Rectal smooth muscle tissue (tissue), 1 donor: ENCODE results near the gene DCDC1.

Source experiments
- H3K27ac ChIP-seq: one replicate; pipeline ENCODE4 v1.7.0; 2013; ENCODE audit warnings: low read depth, low read length, inconsistent platforms
- H3K27me3 ChIP-seq: one replicate; pipeline ENCODE4 v1.7.0; 2013; ENCODE audit warnings: low read length; ENCODE audit not compliant: control insufficient read depth, insufficient read depth
- H3K36me3 ChIP-seq: one replicate; pipeline ENCODE4 v1.7.0; 2013; ENCODE audit warnings: low read length; ENCODE audit not compliant: control insufficient read depth, insufficient read depth
- H3K4me1 ChIP-seq: one replicate; pipeline ENCODE4 v1.7.0; 2013; ENCODE audit warnings: low read length; ENCODE audit not compliant: control insufficient read depth, insufficient read depth
- H3K4me3 ChIP-seq: one replicate; pipeline ENCODE4 v1.7.0; 2013; ENCODE audit warnings: low read length
- H3K9ac ChIP-seq: one replicate; pipeline ENCODE4 v1.7.0; 2013; ENCODE audit warnings: low read length

The DCDC1 gene, protein sequence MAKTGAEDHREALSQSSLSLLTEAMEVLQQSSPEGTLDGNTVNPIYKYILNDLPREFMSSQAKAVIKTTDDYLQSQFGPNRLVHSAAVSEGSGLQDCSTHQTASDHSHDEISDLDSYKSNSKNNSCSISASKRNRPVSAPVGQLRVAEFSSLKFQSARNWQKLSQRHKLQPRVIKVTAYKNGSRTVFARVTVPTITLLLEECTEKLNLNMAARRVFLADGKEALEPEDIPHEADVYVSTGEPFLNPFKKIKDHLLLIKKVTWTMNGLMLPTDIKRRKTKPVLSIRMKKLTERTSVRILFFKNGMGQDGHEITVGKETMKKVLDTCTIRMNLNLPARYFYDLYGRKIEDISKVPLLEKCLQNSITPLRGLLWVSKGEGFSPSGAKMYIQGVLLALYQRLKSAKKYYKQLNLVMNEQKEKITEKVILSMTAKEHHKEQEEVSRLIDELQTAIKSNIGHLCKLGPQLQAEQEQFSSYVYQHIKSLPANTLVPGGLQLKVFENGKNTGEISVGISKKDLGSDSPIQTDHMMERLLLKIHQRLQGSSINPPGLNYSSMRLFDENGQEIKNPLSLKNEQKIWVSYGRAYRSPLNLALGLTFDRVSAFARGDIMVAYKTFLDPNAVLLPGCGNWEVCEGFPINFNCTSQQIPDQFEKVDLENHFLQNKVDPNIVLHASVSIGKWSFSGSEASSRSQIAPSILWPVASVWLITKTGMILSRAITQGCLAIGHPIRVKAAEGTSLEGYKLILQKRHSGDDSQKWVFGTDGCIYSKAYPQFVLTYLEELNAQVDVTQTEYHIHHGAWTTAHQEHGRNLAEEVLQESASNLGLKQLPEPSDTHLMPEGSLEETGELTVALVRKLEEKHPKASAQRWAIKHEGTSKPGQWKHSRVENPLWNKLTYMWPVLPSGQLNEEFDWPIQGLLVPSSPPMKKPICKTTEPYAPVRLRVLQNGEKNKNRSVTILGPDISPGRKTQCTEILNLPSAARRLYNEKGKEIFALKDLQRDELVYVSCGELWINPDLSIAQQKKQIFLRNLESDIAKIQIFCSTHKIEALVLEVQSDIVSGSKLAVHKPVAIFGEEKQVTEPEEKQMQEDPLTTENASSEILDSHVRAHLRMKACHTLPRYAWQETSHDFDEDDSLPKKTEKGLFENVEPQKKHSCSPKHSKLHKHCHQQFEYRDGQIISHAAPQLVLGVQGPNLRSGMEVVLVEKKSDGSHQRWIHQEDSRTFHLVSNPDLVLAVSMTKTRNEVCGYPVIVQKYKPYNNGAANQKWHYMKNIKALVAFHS (N-terminal part only)

GRCh38 chr11:31369348-31370329 lies at the start of gene DCDC1, which contains the start of gene DNAJC24:
Gene DCDC1, minus strand, starts transcription at chr11:31369739. Its CDS starts 41,459 bp downstream, at chr11:31328280.
Gene DNAJC24, plus strand, starts transcription at chr11:31369860. Its CDS starts 889 bp downstream, at chr11:31370749.
- Histone ChIP-seq H3K4me3 (peak within 1 kb of the TSS; percentile 96), H3K36me3 (no peaks in the 10 kb centered on the region), H3K27ac (peak within 1 kb of the TSS; percentile 49), H3K4me1 (no peaks in the 10 kb centered on the region), H3K9ac (peak within 1 kb of the TSS; percentile 76), H3K27me3 (no peaks in the 10 kb centered on the region)

DNA sequence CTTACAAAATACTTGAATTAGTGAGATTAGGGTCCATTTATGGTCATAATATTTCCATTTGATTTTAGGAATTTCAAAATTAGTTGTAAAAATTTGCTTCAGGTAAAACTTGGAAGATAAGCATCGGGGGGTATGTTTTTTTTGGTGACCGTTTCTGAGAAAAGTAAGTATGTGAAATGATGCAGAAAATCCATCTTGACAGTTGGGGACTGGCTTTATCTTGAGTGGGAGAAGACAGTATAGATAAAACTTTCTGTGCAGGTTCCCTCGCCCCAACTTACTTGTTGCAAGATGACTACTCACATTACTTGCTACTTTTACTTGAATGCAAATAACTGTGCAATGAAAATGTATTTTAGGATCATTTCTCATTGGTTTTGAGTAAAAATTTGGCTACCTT lies 49.6 kb upstream of the DCDC1 start:
- Histone ChIP-seq H3K27me3 (no peaks in the 10 kb centered on the region), H3K4me3 (no peak overlapping the region), H3K4me1 (no peaks in the 10 kb centered on the region), H3K9ac (no peak overlapping the region), H3K36me3 (no peaks in the 10 kb centered on the region), H3K27ac (no peak overlapping the region)

DNA sequence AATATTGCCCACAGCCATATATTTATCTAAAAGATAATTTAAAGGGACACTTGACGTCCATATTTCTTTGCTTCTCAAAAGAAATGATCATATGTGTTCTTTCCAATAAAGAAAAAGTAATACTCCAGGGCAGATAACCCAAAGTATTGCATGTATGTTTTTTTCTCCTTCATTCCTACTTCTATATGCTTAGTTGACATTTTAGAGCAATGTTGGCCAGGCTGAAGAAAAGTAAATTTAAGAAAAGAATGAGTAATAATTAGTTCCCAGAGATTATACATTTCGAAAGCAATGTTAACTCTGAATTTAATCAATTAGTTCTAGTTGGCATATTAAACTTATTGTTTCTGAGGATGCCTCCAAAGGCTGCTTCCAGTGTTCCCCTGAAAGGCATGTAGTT lies 48.3 kb upstream of the DCDC1 start:
- no peak overlapping the region for H3K27ac ChIP-seq
- H3K27me3 ChIP-seq = no peaks in the 10 kb centered on the region
- H3K4me3 ChIP-seq = no peak overlapping the region
- H3K4me1 ChIP-seq = no peaks in the 10 kb centered on the region
- H3K36me3 ChIP-seq = no peaks in the 10 kb centered on the region
- no peak overlapping the region for H3K9ac ChIP-seq

DNA sequence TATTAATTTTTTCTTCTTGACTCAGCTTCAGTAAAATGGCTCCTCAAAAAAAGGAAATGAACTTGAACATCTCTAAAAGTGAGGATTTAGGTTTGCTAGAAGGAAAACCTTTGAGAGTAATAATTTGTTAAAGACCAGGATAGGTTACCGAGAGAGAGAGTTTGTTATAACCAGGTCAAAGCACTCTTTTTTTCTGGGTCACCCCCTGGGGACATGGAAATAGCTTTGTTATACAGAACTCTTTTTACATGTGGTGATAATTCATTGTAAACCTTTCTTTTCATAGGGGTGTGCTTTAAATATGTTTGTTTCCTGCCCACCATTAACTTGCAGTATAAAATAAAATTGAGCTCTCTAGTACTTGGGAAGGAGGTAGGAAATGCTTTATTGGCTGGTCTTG lies 47.8 kb upstream of the DCDC1 start:
- H3K9ac ChIP-seq = no peak overlapping the region
- no peak overlapping the region for H3K4me3 ChIP-seq
- no peaks in the 10 kb centered on the region for H3K36me3 ChIP-seq
- no peaks in the 10 kb centered on the region for H3K4me1 ChIP-seq
- H3K27ac ChIP-seq = no peak overlapping the region
- no peaks in the 10 kb centered on the region for H3K27me3 ChIP-seq

GRCh38 chr11:31415435-31415834 lies 45.9 kb upstream of the DCDC1 start:
- Histone ChIP-seq H3K4me1 (no peaks in the 10 kb centered on the region), H3K27me3 (no peaks in the 10 kb centered on the region), H3K4me3 (no peak overlapping the region), H3K9ac (no peak overlapping the region), H3K27ac (no peak overlapping the region), H3K36me3 (no peaks in the 10 kb centered on the region)

DNA sequence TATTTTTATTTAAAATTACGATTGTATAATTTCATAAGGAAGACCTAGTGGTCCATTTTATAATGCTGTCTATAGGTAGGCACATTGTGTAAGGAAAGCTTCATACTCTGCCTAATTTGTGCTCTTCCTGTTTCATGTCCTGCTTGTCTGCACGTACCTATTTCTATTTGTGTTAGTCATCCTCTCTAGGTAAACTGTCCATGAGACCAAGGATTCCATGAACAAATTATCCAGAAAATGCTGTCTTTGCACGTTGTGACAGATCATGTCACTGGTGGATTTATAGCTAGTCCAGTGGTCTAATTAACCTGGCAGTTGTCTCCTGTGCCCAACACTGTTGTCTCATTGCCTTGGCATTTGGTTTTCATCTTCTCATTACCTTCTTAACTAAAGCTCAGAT lies 44.8 kb upstream of the DCDC1 start:
- no peak overlapping the region for H3K27ac ChIP-seq
- no peaks in the 10 kb centered on the region for H3K4me1 ChIP-seq
- H3K36me3 ChIP-seq = no peaks in the 10 kb centered on the region
- no peak overlapping the region for H3K4me3 ChIP-seq
- H3K9ac ChIP-seq = no peak overlapping the region
- no peaks in the 10 kb centered on the region for H3K27me3 ChIP-seq

DNA sequence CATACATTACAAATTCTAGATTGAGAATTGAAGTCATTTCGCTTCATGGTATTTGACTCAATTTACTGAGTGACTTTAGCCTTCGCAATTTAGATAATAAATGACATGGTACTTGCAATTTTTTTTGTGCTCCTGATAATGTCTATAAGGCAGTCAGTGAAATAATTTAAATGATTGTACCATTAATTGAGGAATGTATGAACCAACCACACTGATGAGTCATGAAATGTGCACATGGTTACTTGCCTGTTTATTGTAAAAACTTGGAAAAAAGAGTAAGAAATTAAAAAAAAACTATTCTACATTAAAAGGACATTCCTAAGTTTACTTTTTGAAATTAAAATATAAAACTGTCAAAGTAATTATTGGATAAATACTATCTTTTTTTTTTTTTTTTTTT lies 43.4 kb upstream of the DCDC1 start:
- no peak overlapping the region for H3K27ac ChIP-seq
- no peaks in the 10 kb centered on the region for H3K4me1 ChIP-seq
- no peaks in the 10 kb centered on the region for H3K36me3 ChIP-seq
- no peaks in the 10 kb centered on the region for H3K27me3 ChIP-seq
- H3K9ac ChIP-seq = no peak overlapping the region
- no peak overlapping the region for H3K4me3 ChIP-seq

- H3K4me3 ChIP-seq = no peak overlapping the region
- no peak overlapping the region for H3K9ac ChIP-seq
- no peaks in the 10 kb centered on the region for H3K27me3 ChIP-seq
- H3K4me1 ChIP-seq = no peaks in the 10 kb centered on the region
- no peak overlapping the region for H3K27ac ChIP-seq
- H3K36me3 ChIP-seq = no peaks in the 10 kb centered on the region
Measured at GRCh38 chr11:31408201-31408600, 38.7 kb upstream of the DCDC1 start.

GRCh38 chr11:31404614-31405013 lies 35.1 kb upstream of the DCDC1 start:
- no peak overlapping the region for H3K9ac ChIP-seq
- H3K27ac ChIP-seq = no peak overlapping the region
- no peaks in the 10 kb centered on the region for H3K27me3 ChIP-seq
- no peaks in the 10 kb centered on the region for H3K36me3 ChIP-seq
- no peak overlapping the region for H3K4me3 ChIP-seq
- no peaks in the 10 kb centered on the region for H3K4me1 ChIP-seq

DNA sequence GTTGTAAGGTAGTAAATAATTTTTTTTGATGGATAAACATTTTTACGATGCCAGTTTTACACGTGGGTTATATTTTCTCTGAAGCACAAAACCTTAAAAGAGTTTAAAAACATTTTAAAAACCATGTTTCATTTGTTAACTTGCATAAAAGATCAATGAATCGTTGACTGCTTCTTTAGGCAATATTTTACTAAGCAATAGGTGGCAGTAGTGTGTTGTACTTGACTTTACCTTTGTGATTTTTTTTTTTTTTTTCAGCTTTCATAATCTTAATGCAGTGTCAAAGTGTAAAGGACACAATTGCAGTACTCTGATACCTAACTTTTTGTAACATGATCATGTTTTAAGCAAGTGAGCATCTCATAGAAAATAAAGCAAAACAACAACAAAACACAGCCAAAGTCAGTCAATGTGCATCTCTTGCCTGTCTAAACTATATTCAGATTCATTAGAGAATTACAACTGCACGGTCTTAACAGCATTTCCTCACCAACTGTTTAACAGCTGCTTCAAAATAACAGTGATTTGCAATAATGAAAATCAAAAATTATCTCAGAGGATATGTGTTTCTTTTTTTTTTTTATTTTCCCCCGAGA lies 27.8 kb upstream of the DCDC1 start:
- Histone ChIP-seq H3K27me3 (no peaks in the 10 kb centered on the region), H3K9ac (no peak overlapping the region), H3K4me1 (no peaks in the 10 kb centered on the region), H3K36me3 (no peaks in the 10 kb centered on the region), H3K4me3 (no peak overlapping the region), H3K27ac (no peak overlapping the region)

GRCh38 chr11:31387379-31387778 lies 17.8 kb upstream of the DCDC1 start:
- Histone ChIP-seq H3K27ac (no peak overlapping the region), H3K4me3 (no peak overlapping the region), H3K4me1 (no peaks in the 10 kb centered on the region), H3K36me3 (no peaks in the 10 kb centered on the region), H3K27me3 (no peaks in the 10 kb centered on the region), H3K9ac (no peak overlapping the region)
